ENCODE results near the gene PCDHB4.
"Not testable (repeated sequence)": the region's sequence is repeated elsewhere in the genome, so short reads cannot be mapped to it uniquely, and the experiment has no call there.

Gene PCDHB4

DNA sequence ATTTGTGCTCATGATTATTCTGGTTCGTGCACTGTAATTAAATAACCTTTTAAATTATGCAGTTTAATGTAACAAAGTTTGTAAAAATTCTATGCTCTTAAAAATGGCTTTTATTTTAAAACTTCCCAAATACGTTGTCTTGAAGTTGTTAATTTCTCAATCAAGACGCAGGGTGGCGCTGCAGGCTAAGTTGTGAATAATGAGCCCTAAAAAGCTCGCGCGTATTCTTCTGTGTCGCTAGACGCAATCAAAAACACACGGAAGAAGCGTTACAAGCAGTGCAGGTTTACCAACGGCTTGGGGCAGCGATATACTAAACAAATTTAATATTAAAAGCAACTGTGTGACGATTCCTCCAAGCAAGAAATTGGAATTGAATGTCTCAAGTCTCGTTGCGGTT lies at the start of gene PCDHB4:
Gene PCDHB4, plus strand, starts transcription at position 256 of the 400 bp plus-strand sequence. CDS start 181 bp downstream, outside the sequence.
- no peak for DNase-seq

DNA sequence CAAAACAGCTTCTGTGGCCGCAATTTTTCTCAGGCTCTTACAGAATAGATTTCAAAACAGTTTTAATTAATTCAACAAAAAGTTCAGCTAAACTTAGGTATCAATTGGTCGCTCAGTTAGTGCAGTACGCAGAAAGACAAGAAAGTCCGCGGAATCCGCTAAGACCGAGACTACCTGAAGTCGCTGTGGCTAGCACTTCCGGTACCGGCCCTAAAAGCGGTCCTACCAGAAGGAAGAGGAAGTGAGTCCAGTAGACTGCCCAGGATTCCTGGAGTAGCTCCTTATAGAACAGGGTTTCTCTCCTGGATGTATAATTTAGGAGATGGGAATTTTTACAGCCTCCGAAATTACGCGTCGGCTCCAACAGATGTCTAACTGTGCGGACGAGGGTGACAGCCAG lies 43.8 kb upstream of the PCDHB4 start:
- no peak for DNase-seq

DNA sequence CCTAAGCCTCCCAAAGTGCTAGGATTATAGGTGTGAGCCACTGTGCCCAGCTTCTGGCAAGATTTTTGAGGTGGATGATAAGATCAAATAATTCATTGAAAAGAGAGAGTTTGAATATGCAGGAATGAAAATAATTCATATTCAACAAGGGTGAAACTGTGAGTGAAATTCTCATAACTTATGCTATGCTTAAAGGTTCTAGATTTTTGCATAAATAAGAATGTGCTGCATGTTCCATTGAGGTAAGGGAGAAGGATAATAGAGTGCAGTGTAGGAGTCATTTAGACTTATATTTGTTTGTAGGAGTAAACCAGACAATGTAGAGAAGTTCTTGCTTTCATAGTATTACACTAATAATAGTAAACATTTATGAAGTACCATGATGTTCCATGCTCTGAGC lies 39.4 kb upstream of the PCDHB4 start:
- no peak for DNase-seq

DNA sequence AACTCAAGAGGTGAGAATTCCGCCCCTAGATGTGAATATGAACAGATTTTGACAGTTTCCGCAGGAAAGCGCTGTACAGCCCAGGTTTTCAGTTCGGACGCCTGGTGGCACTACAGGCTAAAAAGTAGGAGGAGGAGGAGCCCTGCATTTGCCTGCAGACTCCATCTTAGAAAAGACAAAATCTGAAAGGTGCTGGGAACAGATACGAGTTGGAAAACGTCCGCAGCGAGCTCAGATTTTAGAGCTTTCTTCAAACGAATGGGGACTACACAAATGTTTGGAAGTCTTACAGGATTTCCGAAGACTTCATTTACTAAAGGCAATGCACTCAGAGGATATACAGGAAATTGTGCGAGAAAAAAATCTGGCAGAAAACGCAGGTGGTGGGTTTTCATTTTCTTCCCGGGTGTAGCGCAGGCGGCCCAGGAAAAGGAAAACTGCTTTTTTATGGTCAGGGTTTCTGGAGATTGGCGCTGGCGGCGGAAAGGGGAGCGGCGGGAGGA lies 37.1 kb upstream of the PCDHB4 start:
- DNase-seq: peak; percentile 40

DNA sequence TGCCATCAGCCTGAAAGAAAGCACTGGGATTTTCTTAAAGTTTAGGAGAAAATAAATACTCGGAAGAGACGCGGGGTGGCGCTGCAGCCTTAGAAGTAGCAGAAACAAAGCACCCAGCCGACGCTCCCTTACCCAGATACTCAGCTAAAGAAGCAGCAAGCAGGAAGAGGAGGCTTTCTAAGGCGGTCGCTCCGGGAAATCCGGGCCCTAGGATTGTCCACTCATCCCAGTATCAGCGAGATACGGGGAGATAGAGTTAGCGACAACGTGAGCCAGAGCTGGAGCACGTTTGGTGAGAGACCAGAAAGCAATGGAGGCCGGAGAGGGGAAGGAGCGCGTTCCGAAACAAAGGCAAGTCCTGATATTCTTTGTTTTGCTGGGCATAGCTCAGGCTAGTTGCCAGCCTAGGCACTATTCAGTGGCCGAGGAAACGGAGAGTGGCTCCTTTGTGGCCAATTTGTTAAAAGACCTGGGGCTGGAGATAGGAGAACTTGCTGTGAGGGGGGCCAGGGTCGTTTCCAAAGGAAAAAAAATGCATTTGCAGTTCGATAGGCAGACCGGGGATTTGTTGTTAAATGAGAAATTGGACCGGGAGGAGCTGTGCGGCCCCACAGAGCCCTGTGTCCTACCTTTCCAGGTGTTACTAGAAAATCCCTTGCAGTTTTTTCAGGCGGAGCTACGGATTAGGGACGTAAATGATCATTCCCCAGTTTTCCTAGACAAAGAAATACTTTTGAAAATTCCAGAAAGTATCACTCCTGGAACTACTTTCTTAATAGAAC lies 26.9 kb upstream of the PCDHB4 start, which contains the start of gene PCDHB2:
Gene PCDHB2, plus strand, starts transcription at position 135 of the 782 bp plus-strand sequence. Its CDS starts 176 bp downstream, at position 311.
- DNase-seq: no peak

DNA sequence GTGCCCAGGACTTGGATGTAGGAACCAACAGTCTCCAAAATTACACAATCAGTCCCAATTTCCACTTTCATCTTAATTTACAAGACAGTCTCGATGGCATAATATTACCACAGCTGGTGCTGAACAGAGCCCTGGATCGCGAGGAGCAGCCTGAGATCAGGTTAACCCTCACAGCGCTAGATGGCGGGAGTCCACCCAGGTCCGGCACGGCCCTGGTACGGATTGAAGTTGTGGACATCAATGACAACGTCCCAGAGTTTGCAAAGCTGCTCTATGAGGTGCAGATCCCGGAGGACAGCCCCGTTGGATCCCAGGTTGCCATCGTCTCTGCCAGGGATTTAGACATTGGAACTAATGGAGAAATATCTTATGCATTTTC lies 26.4 kb upstream of the PCDHB4 start:
- no peak for DNase-seq

DNA sequence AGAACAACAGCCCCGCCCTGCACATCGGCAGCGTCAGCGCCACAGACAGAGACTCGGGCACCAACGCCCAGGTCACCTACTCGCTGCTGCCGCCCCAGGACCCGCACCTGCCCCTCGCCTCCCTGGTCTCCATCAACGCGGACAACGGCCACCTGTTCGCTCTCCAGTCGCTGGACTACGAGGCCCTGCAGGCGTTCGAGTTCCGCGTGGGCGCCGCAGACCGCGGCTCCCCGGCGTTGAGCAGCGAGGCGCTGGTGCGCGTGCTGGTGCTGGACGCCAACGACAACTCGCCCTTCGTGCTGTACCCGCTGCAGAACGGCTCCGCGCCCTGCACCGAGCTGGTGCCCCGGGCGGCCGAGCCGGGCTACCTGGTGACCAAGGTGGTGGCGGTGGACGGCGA lies 25.4 kb upstream of the PCDHB4 start:
- DNase-seq: not testable (repeated sequence)

DNA sequence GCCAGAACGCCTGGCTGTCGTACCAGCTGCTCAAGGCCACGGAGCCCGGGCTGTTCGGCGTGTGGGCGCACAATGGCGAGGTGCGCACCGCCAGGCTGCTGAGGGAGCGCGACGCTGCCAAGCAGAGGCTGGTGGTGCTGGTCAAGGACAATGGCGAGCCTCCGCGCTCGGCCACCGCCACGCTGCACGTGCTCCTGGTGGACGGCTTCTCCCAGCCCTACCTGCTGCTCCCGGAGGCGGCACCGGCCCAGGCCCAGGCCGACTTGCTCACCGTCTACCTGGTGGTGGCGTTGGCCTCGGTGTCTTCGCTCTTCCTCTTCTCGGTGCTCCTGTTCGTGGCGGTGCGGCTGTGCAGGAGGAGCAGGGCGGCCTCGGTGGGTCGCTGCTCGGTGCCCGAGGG lies 25.0 kb upstream of the PCDHB4 start:
- DNase-seq: not testable (repeated sequence)

DNA sequence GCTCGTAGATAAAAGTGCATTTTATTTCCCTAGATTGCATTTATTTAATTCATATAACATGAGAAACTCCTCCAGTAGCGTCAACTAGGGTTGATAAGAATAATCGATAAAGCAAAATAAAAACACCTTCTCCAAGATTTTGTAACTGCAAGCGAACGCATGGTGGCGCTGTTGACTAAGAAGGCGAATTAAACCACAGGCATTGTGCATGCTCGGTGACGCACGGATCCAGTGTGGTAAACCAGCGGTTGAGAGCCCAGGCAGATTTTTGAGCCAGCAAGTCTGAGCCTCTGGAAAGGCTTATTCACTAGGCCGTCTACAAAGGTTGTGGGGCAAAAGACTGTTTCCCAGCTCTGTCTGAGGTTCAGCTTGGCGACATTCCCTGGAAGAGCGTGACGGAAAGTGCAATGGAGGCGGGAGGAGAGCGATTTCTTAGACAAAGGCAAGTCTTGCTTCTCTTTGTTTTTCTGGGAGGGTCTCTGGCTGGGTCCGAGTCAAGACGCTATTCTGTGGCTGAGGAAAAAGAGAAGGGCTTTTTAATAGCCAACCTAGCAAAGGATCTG lies 21.3 kb upstream of the PCDHB4 start, which contains the start of gene PCDHB3:
Gene PCDHB3, plus strand, starts transcription at position 231 of the 563 bp plus-strand sequence. Its CDS starts 177 bp downstream, at position 408.
- DNase-seq: no peak

DNA sequence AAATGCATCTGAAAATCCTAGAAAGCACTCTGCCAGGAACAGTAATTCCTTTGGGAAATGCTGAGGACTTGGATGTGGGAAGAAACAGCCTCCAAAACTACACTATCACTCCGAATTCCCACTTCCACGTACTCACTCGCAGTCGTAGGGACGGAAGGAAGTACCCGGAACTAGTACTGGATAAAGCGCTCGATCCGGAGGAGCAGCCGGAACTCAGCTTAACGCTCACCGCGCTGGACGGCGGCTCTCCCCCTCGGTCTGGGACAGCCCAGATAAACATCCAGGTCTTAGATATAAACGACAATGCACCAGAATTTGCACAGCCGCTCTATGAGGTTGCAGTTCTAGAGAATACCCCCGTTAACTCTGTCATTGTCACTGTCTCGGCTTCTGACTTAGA lies 20.6 kb upstream of the PCDHB4 start:
- no peak for DNase-seq

DNA sequence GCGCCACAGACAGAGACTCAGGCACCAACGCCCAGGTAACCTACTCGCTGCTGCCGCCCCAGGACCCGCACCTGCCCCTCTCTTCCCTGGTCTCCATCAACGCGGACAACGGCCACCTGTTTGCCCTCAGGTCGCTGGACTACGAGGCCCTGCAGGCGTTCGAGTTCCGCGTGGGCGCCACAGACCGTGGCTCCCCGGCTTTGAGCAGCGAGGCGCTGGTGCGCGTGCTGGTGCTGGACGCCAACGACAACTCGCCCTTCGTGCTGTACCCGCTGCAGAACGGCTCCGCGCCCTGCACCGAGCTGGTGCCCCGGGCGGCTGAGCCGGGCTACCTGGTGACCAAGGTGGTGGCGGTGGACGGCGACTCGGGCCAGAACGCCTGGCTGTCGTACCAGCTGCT lies 19.5 kb upstream of the PCDHB4 start:
- not testable (repeated sequence) for DNase-seq

DNA sequence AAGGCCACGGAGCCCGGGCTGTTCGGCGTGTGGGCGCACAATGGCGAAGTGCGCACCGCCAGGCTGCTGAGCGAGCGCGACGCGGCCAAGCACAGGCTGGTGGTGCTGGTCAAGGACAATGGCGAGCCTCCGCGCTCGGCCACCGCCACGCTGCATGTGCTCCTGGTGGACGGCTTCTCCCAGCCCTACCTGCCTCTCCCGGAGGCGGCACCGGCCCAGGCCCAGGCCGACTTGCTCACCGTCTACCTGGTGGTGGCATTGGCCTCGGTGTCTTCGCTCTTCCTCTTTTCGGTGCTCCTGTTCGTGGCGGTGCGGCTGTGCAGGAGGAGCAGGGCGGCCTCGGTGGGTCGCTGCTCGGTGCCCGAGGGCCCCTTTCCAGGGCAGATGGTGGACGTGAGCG lies 19.1 kb upstream of the PCDHB4 start:
- DNase-seq: not testable (repeated sequence)

DNA sequence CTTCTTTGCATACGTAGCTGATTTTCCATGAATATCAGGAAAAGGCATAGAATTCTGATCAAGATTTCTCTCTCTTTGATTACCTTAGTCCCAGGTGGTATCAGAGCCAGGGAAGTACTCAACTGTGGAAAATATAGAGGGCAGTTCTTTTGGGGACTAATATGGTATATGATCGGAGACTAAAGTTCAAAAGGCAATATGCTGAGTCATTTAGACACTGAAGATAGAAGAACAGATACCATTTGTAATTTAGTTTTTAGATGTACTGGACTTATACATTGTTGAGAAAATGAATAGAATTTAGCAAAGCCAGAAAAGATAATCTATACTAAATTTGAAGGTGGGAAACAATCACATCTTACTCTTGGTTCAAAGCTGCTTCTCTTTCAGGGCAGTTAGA lies 16.3 kb upstream of the PCDHB4 start:
- no peak for DNase-seq

DNA sequence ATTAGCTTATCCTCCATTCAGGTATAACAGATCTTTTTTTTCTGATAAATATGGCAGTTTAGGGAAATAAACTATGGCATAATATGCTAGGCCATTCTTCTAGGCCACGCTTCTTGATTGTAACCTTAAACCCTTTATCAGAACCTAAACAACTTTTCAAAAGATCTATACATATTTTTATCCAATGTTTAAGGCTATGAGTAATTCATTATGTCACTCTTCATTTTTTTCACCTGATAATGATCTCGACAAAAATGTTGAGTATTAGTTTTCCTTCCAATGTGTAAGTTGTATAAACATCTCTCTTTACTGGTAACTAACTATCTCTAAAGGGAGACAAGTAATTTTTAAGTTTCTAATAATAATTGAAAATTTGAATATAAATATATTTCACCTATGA lies 2.4 kb upstream of the PCDHB4 start:
- DNase-seq: no peak

DNA sequence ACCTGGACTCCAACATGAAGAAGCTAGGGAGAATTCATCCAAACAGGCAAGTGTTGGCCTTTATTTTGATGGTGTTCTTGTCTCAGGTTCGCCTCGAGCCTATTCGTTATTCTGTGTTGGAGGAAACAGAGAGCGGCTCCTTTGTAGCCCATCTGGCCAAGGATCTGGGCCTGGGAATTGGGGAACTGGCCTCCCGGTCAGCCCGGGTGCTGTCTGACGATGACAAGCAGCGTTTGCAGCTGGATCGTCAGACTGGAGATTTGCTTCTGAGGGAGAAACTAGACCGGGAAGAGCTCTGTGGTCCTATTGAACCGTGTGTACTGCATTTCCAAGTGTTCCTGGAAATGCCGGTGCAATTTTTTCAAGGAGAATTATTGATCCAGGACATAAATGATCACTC lies 367 bp downstream of the PCDHB4 start:
- DNase-seq: no peak

DNA sequence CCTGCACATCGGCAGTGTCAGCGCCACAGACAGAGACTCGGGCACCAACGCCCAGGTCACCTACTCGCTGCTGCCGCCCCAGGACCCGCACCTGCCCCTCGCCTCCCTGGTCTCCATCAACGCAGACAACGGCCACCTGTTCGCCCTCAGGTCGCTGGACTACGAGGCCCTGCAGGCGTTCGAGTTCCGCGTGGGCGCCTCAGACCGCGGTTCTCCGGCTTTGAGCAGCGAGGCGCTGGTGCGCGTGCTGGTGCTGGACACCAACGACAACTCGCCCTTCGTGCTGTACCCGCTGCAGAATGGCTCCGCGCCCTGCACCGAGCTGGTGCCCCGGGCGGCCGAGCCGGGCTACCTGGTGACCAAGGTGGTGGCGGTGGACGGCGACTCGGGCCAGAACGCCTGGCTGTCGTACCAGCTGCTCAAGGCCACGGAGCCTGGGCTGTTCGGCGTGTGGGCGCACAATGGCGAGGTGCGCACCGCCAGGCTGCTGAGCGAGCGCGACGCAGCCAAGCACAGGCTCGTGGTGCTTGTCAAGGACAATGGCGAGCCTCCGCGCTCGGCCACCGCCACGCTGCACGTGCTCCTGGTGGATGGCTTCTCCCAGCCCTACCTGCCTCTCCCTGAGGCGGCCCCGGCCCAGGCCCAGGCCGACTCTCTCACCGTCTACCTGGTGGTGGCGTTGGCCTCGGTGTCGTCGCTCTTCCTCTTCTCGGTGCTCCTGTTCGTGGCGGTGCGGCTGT lies 1.9 kb downstream of the PCDHB4 start:
- DNase-seq: not testable (repeated sequence)

DNA sequence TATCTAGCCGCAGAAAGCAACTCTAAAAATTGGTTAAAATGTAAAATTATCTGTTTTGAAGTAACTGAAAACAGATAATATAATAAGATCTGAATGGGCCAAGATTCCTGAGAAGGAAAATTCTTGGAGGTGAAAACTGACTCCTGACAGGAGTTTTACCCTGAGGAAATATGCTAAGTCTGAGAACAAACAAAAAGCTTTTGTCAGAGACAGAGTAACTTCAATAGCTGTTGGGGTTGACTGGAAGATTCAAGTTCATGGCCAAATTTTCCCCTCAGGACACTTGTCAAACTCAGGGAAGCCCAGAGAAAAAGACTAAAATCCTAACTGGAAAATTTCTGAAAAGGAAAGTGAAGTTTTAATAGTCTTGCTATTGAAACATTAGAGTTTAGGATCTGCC lies 5.7 kb downstream of the PCDHB4 start:
- no peak for DNase-seq

DNA sequence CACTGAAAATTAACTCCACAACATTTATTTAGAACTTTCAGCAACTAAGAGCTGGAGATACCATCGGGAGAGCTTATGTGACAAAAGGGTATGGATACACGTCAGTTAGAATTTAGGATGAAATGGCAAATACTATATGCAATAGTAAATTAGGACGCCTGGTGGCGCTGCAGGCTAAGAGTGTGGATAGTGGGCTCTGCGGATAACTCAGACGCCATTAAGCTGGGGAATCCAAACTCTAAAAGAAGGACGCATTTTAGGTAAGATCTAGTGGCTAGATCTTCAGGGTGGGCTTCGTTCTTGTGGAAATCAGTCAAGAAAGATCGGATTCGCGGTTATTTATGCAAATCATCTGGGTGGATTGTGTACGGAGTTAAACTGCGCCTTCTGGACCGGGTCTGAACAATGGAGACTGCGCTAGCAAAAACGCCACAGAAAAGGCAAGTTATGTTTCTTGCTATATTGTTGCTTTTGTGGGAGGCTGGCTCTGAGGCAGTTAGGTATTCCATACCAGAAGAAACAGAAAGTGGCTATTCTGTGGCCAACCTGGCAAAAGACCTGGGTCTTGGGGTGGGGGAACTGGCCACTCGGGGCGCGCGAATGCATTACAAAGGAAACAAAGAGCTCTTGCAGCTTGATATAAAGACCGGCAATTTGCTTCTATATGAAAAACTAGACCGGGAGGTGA lies 13.6 kb downstream of the PCDHB4 start, which contains the start of gene PCDHB5:
Gene PCDHB5, plus strand, starts transcription at position 177 of the 688 bp plus-strand sequence. Its CDS starts 229 bp downstream, at position 406.
- DNase-seq: no peak

DNA sequence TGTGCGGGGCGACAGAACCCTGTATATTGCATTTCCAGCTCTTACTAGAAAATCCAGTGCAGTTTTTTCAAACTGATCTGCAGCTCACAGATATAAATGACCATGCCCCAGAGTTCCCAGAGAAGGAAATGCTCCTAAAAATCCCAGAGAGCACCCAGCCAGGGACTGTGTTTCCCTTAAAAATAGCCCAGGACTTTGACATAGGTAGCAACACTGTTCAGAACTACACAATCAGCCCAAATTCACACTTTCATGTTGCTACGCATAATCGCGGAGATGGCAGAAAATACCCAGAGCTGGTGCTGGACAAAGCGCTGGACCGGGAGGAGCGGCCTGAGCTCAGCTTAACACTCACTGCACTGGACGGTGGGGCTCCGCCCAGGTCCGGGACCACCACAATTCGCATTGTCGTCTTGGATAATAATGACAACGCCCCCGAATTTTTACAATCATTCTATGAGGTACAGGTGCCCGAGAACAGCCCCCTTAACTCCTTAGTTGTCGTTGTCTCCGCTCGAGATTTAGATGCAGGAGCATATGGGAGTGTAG lies 14.2 kb downstream of the PCDHB4 start:
- no peak for DNase-seq

DNA sequence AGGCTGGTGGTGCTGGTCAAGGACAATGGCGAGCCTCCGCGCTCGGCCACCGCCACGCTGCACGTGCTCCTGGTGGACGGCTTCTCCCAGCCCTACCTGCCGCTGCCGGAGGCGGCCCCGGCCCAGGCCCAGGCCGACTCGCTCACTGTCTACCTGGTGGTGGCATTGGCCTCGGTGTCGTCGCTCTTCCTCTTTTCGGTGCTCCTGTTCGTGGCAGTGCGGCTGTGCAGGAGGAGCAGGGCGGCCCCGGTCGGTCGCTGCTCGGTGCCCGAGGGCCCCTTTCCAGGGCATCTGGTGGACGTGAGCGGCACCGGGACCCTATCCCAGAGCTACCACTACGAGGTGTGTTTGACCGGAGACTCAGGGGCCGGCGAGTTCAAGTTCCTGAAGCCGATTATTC lies 15.7 kb downstream of the PCDHB4 start:
- not testable (repeated sequence) for DNase-seq

DNA sequence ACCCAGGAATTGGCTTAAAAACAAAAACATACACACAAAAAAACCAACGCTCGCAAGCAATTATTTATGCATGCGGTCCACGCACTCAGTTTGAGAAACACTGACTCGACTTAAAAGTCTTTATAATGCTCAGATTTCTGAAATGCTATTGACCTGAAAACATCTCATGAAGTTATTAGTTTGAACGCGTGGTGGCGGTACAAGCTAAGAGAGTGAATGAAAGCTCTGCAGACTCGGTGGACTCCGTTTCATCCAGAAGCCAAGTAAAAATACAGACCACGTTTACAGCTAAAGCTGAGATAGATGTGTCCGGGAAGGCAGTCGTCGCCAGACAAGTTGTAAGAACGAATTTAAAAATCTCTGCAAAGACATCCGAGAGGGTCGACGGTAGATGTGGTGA lies 28.2 kb downstream of the PCDHB4 start, which contains the start of gene PCDHB6:
Gene PCDHB6, plus strand, starts transcription at position 246 of the 400 bp plus-strand sequence. CDS start 201 bp downstream, outside the sequence.
- DNase-seq: no peak

All from NCI-H187 treated with DMSO at 0.1 percent for 48 hours (cell line).